Adrenal gland (tissue), 5 donors: ENCODE measurements around the gene IQGAP2.

Experiments
- CTCF ChIP-seq, 6 experiments: fragments of 450-650 bp in 4 of 6; fragments of 200-600 bp in 2 of 6; sonication (generic) in 1 of 6; IDR thresholded peaks; 1 replicate in 5 of 6; 2 replicates in 1 of 6; pipeline versions ENCODE4 v1.5.1 to v1.8.0; 2016 to 2021; ENCODE audit warnings: antibody characterized with exemption in 6 of 6, mild to moderate bottlenecking in 2 of 6, moderate library complexity in 1 of 6
- POLR2A ChIP-seq, 2 donors: fragments of 450-650 bp; IDR thresholded peaks; one replicate each; pipeline ENCODE4 v1.6.1; 2017; ENCODE audit warnings: antibody characterized with exemption in 2 of 2, mild to moderate bottlenecking in 2 of 2, moderate library complexity in 1 of 2
- donor health status: DM: no; HTN: no; CAD: no.

DNA sequence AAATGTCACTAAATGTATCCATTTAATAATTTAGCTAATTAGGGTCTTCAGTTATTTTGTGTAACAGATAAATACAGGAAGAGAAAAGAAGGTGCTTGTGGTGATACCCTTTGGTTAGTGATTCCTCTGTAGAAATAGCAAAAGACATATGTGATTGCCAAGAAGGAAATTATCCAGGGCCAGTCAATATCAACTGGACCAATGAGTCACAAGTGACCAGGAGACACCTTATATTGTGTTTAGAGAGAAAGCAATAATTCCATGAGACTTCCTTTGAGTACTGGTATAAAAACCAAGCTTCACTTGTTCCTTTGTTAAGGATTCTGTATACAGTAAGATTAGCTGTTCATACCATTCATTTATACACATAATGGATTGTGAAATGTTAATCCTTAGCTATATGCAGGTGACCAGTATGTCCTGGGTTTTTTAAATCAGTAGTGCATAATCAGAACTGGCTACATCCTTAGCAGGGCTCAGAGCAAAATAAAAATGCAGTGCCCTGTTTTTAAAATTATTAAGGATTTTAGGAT lies 301.1 kb downstream of the IQGAP2 start:
- TF ChIP-seq CTCF (IDR thresholded peaks at IDR 0.05) = no peak
- TF ChIP-seq POLR2A (IDR thresholded peaks at IDR 0.05) = no peak
